ENCODE data around the gene HHIPL2.

GRCh38 chr1:222592171-222592570, 44.3 kb upstream of the HHIPL2 start:
- no peak for TF ChIP-seq CTCF (conservative IDR thresholded peaks at IDR 0.05)
- TF ChIP-seq ZFX (IDR thresholded peaks at IDR 0.05), result no peak

Measured in C4-2B (cell line).